Stomach (tissue), 9 donors: Measurements from ENCODE around the gene KDM2A. TPM values are rescaled to one million over a fixed set of nuclear protein-coding genes. Genes with fewer than 3 reads are reported as not detected.
"Not testable (repeated sequence)": the region's sequence is repeated elsewhere in the genome, so short reads cannot be mapped to it uniquely, and the experiment has no call there.

Source experiments
- DNase-seq, 2 donors: peaks; one replicate each; pipeline versions ENCODE4 v3.0.0 to v3.0.0-alpha.2; 2013 to 2019
- H3K27ac ChIP-seq, 5 donors: fragments of 200-600 bp in 4 of 5; sonication (generic) in 4 of 5; one replicate each; pipeline ENCODE4 v1.5.1; 2013 to 2019; ENCODE audit warnings: mild to moderate bottlenecking in 1 of 5, moderate library complexity in 1 of 5
- H3K27me3 ChIP-seq, 3 donors: fragments of 200-600 bp; sonication (generic); one replicate each; pipeline ENCODE4 v1.5.1; 2017 to 2019; ENCODE audit warnings: mixed run types in 1 of 3
- H3K36me3 ChIP-seq, 4 donors: fragments of 200-600 bp; sonication (generic); 1 replicate in 3 of 4; 2 replicates in 1 of 4; pipeline ENCODE4 v1.5.1; 2016 to 2019
- H3K4me1 ChIP-seq, 4 donors: fragments of 200-600 bp; sonication (generic); one replicate each; pipeline ENCODE4 v1.5.1; 2016 to 2019
- H3K4me3 ChIP-seq, 4 donors: fragments of 200-600 bp; sonication (generic) in 3 of 4; one replicate each; pipeline ENCODE4 v1.5.1; 2016 to 2019; ENCODE audit warnings: mild to moderate bottlenecking in 1 of 4
- H3K9me3 ChIP-seq, 4 donors: fragments of 200-600 bp; sonication (generic); one replicate each; pipeline ENCODE4 v1.5.1; 2016 to 2019
- CTCF ChIP-seq, 7 experiments: fragments of 450-650 bp in 4 of 7; fragments of 200-600 bp in 3 of 7; sonication (generic) in 3 of 7; IDR thresholded peaks; one replicate each; pipeline ENCODE4 v1.5.1; 2016 to 2019; ENCODE audit warnings: antibody characterized with exemption in 7 of 7, control low read depth in 2 of 7, mild to moderate bottlenecking in 1 of 7
- EP300 ChIP-seq: sonication (generic); formaldehyde crosslinking; IDR thresholded peaks from one replicate; pipeline ENCODE4 v1.6.1; 2017; ENCODE audit warnings: antibody characterized with exemption
- POLR2A ChIP-seq, 4 donors: fragments of 450-650 bp; IDR thresholded peaks; one replicate each; pipeline ENCODE4 v1.6.1; 2016; ENCODE audit warnings: antibody characterized with exemption in 4 of 4, control low read depth in 2 of 4, mild to moderate bottlenecking in 1 of 4, moderate library complexity in 1 of 4
- POLR2AphosphoS5 ChIP-seq, 3 donors: sonication (generic); formaldehyde crosslinking; IDR thresholded peaks; one replicate each; pipeline ENCODE4 v1.6.1; 2016; ENCODE audit warnings: antibody characterized with exemption in 3 of 3
- WGBS, 5 donors: extraction: QIAGEN DNeasy Blood & Tissue Kit in 3 of 5; methylation state at CpG; one replicate each; pipeline versions ENCODE4 v1.1.5 to v1.1.7; 2013 to 2018; 5-methylcytosine and 5-hydroxymethylcytosine counted together
- intact Hi-C: fragments of 100-400 bp; cut with DNase I; formaldehyde crosslinking; loops from one replicate; pipeline ENCODE4 v1.15.1; 2023; ENCODE audit warnings: low total_unique reads
- polyA plus RNA-seq, 3 donors: library from polyadenylated mRNA; stranded (reverse); fragments of 200-250 nt; gene quantifications; one replicate each; pipeline ENCODE4 v1.2.3, GENCODE V29; 2013
- total RNA-seq, 5 donors: library from RNA; depleted of rRNA; stranded (reverse); fragments of >200 nt; gene quantifications; one replicate each; pipeline versions ENCODE4 v1.1.0 to v1.2.3, GENCODE V29; 2014 to 2016
- donor health status: healthy with polysubstance abuse.
- donor health status: Bipolar disorder and iron deficiency.
- donor health status: healthy.

KDM2A gene
- total and polyA plus RNA-seq, 8 donors, result 15.4 to 125 (median 70.3) TPM

DNA sequence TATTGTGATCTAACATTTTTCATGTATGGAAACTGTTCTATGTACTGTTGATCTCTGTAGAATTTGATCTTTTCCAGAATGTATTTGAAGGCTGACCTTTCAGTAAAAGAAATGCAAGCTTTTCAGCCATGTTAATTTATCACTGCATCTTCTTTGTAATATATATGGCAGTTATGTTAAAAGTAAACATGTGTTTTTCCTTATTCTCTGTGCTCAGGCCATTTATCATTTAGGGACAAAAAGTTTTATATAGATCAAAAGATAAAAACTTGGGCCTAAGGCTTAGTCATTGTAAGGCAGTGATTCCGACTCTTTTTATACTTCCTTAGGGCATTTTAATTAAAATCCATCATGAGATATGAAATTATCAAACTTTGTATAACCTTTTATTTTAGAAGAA lies 48.7 kb downstream of the KDM2A start:
- TF ChIP-seq CTCF (IDR thresholded peaks at IDR 0.05) (no peak), POLR2A (IDR thresholded peaks at IDR 0.05) (no peak), POLR2AphosphoS5 (IDR thresholded peaks at IDR 0.05) (no peak)
- no peak overlapping the region for H3K27ac ChIP-seq
- 77 to 94% (median 86%) methylated on average over 1 of the region's 1 CpG for WGBS, 5 donors

GRCh38 chr11:67168911-67169310 lies 49.8 kb downstream of the KDM2A start:
- not testable (repeated sequence) for H3K4me3 ChIP-seq, H3K27me3 ChIP-seq, H3K9me3 ChIP-seq, DNase-seq, H3K27ac ChIP-seq
- intact Hi-C loops, result loop anchor here (10.0 kb wide), 1 partner anchor 84 kb away; no protein-coding TSS in a partner anchor
- Histone ChIP-seq H3K36me3 (peaks cover 0 to 10% (median 8%) of the 10 kb centered on the region in 4 donors), H3K4me1 (peaks cover 5 to 63% (median 30%) of the 10 kb centered on the region in 4 donors)
- 79 to 92% (median 89%) methylated on average over 9 of the region's 9 CpGs for WGBS, 5 donors

More for the DNA sequence above, 48.7 kb downstream of the KDM2A start:
- Histone ChIP-seq H3K36me3 (peaks cover 0 to 12% (median 10%) of the 10 kb centered on the region in 4 donors), H3K27me3 (no peaks in the 10 kb centered on the region), H3K9me3 (no peaks in the 10 kb centered on the region), H3K4me3 (no peak overlapping the region), H3K4me1 (peaks cover 5 to 60% (median 30%) of the 10 kb centered on the region in 4 donors)
- intact Hi-C loops, result loop anchor here (10.0 kb wide), 1 partner anchor 83 kb away; no protein-coding TSS in a partner anchor
- no peak for DNase-seq

- intact Hi-C loops, result no loop called here
- no peaks in the 10 kb centered on the region for H3K27me3 ChIP-seq
- 89 to 94% (median 92%) methylated on average over 1 of the region's 1 CpG for WGBS, 5 donors
Observed at GRCh38 chr11:67174311-67174710, 55.2 kb downstream of the KDM2A start.

GRCh38 chr11:67177399-67178281 lies 58.6 kb downstream of the KDM2A start:
- WGBS, 5 donors, result 86 to 93% (median 90%) methylated on average over 9 of the region's 9 CpGs
- no peaks in the 10 kb centered on the region for H3K9me3 ChIP-seq
- H3K27ac ChIP-seq, result no peak overlapping the region
- peaks cover 0 to 30% (median 14%) of the 10 kb centered on the region in 4 donors for H3K4me1 ChIP-seq
- peaks cover 11 to 39% (median 31%) of the 10 kb centered on the region in 4 donors for H3K36me3 ChIP-seq
- no peaks in the 10 kb centered on the region for H3K27me3 ChIP-seq
- H3K4me3 ChIP-seq, result no peak overlapping the region
- DNase-seq, result no peak
- TF ChIP-seq POLR2A (IDR thresholded peaks at IDR 0.05), result no peak
- TF ChIP-seq POLR2AphosphoS5 (IDR thresholded peaks at IDR 0.05), result no peak
- no peak for TF ChIP-seq CTCF (IDR thresholded peaks at IDR 0.05)
- TF ChIP-seq EP300, result no peak
- intact Hi-C loops, result no loop called here

More at GRCh38 chr11:67174311-67174710, 55.2 kb downstream of the KDM2A start:
- no peak overlapping the region for H3K27ac ChIP-seq
- TF ChIP-seq CTCF (IDR thresholded peaks at IDR 0.05) (no peak), POLR2AphosphoS5 (IDR thresholded peaks at IDR 0.05) (no peak), EP300 (no peak), POLR2A (IDR thresholded peaks at IDR 0.05) (no peak)
- no peaks in the 10 kb centered on the region for H3K9me3 ChIP-seq
- peaks cover 0 to 41% (median 16%) of the 10 kb centered on the region in 4 donors for H3K4me1 ChIP-seq
- no peak overlapping the region for H3K4me3 ChIP-seq
- DNase-seq, result no peak
- H3K36me3 ChIP-seq, result peaks cover 0 to 8% (median 6%) of the 10 kb centered on the region in 4 donors
